Activated effector memory CD4-positive, alpha-beta T cell treated with anti-CD3 and anti-CD28 coated beads, Interleukin-2, amount 50 U/mL, for 16 hours (primary cell): ENCODE results near the gene ACTL8.

Experiments used
- DNase-seq: peaks from one replicate; pipeline ENCODE4 v3.0.0-alpha.2; 2020

The ACTL8 gene, protein sequence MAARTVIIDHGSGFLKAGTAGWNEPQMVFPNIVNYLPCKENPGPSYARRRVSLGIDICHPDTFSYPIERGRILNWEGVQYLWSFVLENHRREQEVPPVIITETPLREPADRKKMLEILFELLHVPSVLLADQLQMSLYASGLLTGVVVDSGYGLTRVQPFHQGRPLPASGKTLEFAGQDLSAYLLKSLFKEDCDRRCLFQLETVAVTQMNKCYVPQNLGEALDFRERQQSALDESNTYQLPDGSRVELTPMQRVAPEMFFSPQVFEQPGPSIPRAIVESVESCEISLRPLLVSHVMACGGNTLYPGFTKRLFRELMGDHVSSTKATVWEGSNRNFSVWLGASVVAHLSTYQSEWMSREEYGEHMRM

DNA sequence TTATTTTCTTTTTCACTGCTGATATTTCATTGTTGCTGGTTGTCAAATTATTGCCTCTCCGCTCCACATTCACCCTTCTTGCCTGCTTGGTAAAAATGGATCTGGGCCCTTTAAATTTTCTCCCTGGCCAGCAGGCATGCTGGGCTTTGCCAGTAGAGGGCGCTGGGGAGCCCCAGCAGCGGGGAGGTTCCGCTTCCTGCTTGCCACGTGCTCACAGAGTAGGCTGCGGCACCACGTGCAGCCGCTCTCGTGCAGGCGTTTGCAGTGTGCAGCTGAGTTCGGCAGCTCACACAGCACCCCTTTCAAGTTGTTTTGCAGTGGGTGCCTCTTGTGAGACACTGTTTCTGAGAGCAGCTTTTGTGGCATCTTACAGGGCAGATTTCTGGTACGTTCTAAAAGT, at the start of gene ACTL8:
TSS of gene ACTL8 (plus strand) at position 214 of the 400 bp plus-strand sequence. CDS start 67,676 bp downstream, outside the sequence.
- no peak for DNase-seq

DNA sequence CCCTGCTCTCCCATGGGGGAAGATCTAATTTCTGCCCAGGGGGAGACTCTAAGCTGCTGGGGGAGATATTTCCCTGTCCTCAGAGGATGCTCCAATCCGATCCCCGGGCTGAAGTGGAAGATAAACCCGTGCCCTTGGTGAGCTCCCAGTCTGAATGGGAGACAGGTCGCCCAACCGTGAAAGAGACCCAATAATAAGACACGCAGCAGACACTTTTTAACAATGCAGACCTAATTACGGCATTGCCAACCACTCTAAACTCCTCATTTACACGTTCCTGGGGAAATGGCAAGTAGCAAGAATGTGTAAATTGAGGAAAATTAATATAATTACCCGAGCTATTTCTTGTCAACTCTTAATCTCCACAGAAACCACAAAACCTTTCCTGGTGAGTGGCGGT, 48.7 kb upstream of the ACTL8 start:
- no peak for DNase-seq

DNA sequence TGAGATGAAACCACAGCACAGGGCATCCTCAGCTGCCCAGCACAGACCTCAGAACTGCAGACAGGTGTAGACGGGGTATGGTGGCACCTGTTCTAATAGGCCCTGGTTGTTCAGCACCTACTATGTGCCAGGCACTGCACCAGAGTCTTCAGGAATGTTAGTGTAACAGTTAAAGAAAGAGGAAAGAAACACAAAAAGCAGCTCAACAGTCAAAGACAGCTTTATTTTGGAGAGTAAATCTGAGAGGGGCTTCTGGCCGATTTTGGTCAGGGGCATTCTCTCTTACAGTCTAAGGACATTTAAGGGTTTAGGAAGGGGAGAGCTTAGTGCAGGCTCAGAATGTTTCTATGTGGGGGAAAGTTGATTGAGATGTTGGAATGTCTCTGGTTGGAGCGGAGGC, 45.2 kb upstream of the ACTL8 start:
- DNase-seq, result no peak

DNA sequence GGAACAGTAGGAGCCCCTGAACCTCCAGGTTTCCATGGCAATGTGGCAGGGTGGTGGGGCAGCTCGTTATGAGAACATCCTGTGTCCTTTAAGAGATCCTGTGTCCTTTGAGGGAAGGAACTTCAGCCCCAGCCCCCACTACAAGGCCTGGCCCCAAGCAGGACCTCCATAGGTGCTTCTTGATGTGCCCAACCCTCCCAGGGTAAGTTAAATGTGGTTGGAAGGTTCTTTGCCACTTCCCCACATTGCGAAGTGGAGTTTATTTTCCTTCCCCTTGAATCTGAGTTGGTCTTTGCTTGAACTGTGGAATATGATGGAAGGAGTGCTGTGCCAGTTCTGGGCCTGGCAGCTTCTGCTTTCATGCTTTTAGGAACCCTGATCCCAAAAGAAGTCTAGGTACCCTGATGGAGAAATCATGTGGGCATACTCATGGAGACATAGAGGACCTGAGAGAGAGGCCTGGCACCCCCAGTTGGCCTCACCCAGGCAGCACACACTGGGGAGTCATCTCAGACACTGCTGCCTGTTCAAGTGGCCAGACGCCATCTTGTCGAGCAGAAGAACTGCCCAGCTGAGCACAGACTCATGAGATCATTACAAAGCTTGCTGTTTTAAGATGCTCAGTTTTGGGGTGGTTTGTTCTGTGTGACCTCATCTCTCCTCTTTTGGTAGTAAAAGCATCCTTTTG, 44.1 kb upstream of the ACTL8 start:
- DNase-seq, result no peak

DNA sequence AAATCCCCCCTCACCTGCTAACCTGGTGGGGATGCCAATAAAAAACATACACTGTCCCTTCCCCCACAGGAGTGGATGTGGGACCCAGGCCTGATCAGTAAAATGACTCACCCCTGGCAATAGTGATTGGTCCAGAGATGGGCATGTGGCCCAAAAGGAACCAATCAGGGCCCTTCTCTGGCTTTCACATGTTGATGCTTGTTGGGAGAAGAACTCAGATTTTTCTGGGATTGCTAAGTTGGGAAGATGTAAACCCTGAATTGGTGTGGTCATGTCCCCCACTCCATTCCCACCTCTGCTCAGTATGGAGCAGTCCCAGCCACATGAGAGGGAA, 43.6 kb upstream of the ACTL8 start:
- DNase-seq, result no peak

DNA sequence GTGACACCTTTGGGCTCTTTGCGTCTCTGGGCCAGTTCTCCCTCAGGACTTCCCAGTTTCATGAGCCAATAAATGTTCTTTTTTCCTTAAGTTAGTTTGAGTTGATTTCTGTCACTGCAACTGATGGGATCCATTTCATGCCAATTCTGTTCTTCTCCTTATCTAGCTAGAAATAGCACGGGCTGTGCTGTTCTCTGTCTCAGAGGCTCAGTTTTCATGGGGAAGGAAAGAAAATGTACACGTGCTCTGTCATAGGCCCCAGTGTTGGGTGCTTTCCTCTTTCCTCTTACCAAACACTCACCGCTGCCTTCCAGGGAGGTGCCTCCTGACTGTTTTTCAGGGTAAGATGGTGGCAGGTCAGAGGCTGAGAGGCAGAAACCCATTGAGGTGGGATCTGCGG, 43.2 kb upstream of the ACTL8 start:
- DNase-seq, result no peak

DNA sequence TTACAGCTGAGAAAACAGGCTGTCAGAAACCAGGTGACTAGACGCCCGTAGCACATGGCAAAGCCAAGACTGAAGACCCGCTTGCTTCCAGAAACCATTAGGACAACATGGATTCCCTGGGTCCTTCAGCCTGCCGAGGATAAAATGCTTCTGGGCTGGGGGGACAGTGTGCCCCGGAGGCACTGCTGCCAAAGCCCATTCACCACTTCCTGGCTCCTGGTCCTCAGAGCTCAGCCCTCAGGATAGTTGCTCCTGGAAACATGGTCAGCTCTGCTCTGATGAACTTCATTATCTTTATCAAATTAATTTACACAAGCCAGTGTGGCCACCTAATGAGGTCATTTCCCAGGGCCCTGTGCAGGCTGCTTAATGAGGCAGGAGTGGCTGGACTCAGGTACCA, 41.1 kb upstream of the ACTL8 start:
- DNase-seq, result no peak

DNA sequence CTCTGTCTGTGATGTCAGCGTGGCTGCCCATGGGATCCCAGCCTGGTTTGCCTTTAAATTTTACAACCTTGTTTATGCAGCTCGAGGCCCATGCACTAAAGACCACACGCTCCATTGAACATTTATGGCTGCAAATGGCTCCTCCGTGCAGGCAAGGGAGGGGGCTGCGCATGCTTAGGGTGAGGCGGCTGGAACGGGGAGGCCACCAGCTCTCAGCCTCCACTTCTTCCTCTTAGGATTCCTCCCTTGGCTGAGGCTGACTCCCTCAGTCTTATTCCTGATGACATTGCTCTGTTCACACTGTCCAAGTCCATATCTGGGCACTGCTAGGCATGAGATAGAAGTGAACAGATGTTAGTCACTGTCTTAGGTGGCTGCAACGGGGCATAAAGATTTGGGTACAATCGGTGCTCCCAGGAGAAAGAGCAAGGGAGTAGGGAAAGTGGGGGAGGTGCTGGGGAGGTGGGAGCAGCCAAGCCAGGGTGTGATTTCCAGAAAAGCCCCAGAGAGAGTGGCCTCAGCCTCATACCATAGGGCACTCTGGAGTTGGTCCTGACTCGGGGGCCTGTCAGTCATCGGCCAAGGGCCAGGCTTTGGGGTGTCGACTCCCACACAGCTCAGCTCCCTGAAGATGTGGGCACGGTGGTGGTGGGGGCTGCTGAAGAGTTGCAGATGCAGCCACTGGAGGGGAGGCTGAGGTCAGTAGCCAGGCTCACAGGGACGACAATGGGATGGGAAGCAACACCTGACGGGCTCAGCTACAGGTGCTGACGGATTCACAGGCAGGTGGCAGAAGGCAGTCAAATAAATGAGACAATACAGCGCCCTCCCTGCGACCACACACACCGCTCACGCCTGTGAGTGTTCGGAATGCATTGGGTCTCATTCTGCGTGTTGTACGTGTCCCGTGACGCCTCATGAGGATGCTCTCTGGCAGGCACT, 37.3 kb upstream of the ACTL8 start:
- DNase-seq, result no peak

DNA sequence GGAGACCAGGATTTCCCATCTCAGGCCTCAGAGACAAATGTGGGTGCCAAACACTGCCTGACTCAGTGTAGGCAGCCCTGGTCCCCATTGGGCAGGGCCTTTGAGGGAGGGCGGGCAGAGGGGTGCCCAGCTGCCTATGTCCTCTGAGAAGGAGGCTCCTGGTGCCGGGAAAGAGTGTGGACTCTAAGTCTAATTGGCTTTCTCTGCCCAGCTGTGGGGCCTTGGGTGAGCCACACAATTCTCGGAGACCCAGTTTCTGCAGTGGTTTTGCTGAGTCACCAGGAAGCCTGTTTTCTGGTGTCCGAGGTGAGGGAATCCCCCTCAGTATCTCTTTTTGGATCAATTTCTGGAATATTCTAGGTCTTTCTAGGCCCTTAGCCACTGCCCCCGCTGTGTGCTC, 35.3 kb upstream of the ACTL8 start:
- DNase-seq, result no peak

DNA sequence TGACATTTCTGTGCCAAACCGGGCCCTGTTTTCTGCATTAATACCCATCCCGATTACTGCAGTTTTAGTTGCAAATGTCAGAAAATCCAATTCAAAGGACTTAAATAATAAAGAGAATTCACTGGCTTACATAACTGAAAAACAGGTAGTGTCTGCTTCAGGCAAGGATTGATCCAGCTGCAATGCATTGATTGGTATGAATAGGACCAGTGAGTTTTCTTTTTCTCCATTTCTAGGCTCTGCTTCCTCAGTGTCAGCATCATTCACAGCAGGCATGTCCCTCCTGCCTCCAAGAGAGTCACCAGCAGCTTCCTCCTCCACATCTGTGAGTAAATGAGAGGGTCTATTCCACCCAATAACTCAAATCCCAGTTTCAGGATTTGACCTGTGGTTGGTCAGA, 33.7 kb upstream of the ACTL8 start:
- no peak for DNase-seq

DNA sequence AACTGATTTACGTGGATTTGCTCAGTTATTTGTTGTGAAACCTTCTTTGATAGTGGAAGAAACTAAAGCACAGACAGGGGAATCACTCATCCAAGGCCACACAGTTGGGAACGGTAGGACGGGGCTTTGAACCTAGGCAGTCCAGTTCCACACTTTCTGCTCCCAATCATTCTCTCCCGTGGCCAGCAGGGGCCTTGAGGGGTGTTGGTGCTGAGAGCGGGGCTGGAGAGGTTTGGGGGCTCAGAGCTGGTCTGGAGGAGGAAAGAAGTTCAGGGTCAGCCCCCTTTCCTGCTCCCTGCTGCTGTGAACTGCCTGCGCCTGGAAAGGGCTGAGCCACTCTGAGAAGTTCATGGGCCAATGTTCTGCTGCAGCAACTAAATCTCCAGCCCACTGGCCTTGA, 31.4 kb upstream of the ACTL8 start:
- DNase-seq, result no peak

DNA sequence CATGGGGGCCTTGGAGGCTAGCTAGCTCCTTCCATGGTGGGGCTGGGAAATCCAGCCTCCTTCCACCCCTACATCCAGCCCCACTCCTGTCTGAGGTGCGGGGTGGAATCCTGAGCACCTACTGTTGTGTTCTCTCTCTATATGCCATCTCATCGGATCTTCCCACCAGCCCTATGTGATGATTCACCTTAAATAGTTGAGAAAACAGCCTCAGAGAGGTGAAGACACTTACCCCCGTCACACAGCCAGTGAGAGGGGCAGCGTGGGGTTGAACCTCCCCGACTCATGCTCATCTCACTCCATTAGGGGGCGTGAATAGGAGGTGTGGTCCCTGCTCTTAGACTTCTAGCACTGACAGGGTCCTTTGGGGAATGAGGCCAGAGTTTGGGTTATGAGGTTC, 31.0 kb upstream of the ACTL8 start:
- no peak for DNase-seq

DNA sequence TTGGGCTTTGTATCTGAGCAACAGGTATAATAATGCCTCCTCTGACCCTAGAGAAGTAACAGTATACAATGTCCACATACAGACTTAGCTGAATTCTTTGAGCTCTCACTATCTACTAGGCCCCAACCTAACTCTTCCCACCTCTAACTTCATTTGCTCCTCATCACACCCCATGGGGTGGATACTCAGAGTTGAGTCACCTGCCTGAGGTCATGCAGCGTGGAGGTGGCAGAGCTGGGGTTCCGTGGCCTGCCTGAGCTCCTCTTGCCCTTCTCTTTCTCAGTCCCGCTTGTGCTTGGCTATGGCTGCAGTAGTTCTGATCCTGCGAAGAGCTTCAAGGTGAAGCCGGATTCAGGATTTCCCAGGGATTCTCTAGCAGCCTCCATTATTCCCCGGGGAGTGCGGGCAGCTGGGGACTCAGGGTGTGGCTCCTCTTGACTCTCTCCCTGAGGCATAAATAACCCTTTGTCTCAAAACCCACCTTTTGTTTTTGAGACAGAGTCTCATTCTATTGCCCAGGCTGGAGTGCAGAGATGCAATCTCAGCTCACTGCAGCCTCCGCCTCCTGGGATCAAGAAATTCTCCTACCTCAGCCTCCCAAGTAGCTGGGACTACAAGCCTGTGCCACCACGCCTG, 29.9 kb upstream of the ACTL8 start:
- no peak for DNase-seq

DNA sequence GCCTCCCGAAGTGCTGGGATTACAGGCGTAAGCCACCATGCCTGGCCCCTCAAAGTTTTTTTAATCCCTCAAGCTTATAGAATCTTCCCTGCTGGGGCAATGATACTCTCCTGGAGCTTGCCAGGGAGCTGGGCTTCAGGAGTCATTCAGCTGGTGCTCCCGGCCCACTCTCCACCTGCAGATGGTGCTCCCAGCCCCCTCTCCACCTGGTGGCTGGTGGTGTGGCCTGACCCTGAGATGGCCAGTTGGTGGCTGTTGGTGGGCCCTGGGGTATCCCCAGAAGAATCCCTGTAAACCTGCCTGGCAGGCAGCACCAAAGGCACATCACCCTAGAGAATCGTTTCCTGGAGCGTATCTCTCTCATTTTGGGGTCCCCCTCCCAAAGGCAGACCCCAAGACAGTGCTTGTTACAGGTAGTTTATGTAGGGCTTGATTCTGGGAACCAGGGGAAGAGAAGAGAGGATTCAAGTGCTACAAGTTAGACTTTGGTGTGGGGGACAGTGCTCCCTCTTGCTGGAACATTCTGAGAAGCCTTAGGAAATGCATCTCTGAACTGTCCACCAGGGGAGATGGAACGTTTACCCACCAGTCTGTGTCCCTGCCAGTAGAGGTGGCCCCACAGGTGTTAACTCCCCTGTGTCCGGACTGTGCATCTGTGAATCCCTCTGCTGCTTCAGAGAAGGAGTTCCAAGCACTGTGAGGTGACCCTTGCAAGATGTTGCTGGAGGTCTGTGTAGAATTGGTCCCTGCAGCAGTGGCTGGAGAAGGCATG, 29.1 kb upstream of the ACTL8 start:
- DNase-seq, result no peak

DNA sequence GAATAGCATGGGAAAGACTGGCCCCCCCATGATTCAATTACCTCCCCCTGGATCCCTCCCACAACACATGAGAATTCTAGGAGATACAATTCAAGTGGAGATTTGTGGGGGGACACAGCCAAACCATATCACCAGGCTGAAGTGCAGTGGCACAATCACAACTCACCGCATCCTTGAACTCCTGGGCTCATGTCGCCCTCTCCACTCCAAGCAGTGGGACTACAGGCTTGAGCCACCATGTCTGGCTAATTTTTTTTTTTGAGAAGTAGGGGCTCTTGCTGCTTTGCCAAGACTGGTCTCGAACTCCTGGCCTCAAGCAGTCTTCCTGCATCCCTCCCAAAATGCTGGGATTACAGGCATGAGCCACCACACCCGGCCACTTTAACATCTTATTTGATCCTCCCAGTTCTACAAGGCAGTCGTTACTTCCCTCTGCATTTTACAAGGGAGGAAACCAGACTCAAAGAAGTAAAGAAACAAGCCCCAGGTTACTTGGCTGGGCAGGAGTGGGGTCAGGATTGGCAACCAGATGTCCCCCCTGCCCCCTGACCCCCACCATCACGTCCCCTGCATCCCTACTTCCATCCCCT, 26.9 kb upstream of the ACTL8 start:
- no peak for DNase-seq

DNA sequence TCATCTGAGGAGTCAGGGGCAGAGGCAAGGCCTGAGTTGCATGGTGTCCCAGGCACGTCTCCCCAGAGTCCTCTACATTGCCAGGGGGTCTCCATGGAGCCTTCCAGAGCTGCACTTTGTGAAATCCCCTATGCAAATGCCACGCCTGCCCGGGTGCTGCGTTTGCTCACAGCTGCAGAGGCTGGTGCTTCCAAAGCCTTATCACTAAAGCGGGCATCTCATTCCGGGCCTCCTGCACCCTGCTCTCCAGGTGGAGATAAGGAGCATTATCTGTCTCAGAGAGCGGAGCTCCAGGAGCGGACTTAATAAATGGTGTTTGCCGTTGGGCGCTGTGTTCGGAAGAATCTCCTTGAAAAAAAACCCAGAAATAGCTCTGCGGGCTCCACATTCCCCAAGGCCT, 25.9 kb upstream of the ACTL8 start:
- no peak for DNase-seq

DNA sequence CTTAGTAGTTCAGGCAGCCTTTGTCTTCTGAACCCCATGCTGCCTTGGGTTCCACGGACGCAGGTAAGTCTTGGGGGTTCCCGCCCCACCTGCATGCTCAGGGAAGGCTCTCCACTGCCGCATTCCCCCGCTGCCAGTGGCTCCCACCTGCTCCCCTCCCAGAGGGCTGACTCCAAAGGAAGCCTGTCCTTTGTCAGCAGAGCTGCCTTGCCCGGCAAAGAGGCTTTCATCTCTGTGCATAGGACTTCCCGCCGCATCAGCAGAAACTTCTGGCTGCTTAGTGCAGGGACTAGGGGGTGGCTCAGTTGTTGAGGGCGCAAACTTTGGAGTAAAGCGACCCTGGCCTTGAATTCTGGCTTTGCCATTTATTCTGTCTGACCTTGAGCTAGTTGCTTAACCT, 25.2 kb upstream of the ACTL8 start:
- DNase-seq, result no peak

DNA sequence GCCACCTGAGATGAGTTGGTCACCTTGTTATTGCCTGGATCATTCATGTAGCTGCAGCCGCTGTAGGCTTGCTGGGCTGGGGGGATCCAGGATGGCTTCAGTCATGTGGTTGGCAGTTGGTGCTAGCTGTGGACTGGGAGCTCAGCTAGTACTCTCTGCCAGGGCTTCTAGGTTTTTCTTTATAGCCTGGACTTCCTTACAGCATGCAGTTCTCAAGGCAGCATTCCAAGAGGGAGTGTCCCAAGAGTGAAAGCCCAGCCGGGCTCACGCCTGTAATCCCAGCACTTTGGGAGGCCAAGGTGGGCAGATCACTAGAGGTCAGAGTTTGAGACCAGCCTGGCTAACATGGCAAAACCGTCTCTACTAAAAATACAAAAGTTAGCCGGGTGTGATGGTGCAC, 23.7 kb upstream of the ACTL8 start:
- DNase-seq, result no peak

DNA sequence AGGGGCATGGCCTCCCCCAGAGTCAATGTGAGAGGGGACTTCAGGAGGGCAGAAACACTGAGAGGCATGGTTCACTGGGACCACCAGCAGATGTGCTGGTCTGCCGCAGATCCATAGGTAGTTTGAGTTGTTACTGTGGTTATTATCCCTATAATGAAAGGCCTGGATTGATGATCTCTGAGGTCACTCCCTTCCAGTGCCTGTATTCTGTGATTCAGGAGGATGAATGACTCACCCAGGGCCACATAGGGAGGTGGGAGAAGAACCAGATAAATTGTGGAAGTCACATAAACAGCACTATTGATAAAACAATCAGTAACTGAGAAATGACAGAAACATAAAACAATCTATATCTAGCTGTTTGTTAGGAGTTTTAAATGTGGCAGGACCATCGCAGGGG, 22.7 kb upstream of the ACTL8 start:
- no peak for DNase-seq

DNA sequence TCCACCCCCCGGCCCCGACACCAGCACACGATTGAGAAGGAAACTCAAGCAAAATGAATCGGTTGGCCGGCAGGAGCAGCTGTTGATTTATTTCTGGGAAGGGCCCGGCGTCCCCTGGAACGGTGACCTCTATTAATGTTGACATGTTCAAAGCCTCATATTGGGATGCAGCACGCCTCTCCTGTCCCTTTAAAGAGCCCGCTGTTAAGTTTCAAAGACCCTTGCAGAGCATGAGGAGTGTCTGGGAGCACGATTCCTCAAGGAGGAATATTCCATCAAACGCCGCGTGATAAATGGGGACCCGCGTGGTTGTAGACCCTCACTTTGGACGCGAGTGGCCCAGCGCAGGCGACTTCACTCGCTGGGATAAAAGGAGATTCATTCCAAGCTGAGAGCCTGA, 21.5 kb upstream of the ACTL8 start:
- DNase-seq, result no peak

DNA sequence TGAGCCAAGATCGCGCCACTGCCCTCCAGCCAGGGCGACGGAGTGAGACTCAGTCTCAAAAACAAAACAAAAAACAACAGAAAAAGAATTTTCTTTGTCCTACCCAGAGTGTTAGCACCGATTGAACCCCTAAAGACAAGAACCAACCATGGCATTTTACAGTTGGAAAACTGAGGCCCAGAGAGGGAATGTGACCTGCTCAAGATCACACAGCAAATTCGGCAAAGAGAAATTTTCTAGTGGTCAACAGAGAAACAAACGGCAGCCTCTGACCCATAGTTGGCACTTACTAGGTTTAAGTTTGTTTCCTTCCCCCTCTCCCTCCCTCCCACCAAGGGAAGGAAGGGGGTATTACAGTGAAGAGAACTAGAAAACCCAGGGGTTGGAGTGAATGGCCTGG, 20.5 kb upstream of the ACTL8 start:
- DNase-seq, result no peak

DNA sequence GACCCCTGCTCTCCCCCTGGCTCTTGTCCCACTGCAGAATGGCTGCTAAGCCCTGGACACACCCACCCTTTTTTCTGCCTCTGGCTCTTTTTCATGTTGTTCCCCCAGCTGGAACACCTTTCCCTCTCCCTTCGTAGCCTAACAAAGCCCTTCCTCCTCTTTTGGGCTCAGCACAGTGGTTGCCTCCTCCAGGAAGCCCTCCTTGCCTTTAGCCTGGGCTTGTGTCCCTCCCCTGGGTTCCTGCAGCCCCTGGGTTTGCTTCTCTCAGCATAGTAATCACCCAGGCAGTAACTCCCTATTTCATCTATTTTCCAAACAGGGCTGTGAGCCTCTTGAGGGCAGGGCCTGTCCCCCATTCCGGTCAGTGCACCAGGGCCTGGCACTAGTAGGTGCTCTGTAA, 19.8 kb upstream of the ACTL8 start:
- DNase-seq, result no peak
